Body of pancreas (tissue), 4 donors: ENCODE data around the gene CRTC2.

Source experiments
- POLR2A ChIP-seq, 3 donors: fragments of 450-650 bp; IDR thresholded peaks; one replicate each; pipeline ENCODE4 v1.6.1; 2016; ENCODE audit warnings: antibody characterized with exemption in 3 of 3, mild to moderate bottlenecking in 2 of 3
- TF ChIP-seq, protein P1 (sequence below), 7 experiments: fragments of 450-650 bp in 4 of 7; fragments of 200-600 bp in 3 of 7; sonication (generic) in 3 of 7; IDR thresholded peaks; one replicate each; pipeline ENCODE4 v1.5.1; 2016 to 2019; ENCODE audit warnings: antibody characterized with exemption in 7 of 7

DNA sequence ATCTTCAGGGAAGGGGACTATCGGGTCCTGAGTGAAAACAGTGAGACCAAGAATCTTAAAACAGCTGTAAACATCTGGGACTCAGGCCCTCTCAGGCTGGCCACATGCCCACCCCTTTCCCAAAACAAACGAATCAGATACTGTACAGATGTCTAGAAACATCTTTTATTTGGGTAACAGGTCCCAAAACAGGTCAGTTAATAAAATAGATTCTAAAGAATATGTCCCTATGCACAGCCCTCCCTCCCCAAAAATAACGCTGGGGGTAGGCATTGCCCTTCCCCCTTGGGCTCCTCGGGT, 499 bp upstream of the CRTC2 start:
- TF ChIP-seq, protein P1, sequence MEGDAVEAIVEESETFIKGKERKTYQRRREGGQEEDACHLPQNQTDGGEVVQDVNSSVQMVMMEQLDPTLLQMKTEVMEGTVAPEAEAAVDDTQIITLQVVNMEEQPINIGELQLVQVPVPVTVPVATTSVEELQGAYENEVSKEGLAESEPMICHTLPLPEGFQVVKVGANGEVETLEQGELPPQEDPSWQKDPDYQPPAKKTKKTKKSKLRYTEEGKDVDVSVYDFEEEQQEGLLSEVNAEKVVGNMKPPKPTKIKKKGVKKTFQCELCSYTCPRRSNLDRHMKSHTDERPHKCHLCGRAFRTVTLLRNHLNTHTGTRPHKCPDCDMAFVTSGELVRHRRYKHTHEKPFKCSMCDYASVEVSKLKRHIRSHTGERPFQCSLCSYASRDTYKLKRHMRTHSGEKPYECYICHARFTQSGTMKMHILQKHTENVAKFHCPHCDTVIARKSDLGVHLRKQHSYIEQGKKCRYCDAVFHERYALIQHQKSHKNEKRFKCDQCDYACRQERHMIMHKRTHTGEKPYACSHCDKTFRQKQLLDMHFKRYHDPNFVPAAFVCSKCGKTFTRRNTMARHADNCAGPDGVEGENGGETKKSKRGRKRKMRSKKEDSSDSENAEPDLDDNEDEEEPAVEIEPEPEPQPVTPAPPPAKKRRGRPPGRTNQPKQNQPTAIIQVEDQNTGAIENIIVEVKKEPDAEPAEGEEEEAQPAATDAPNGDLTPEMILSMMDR (IDR thresholded peaks at IDR 0.05) = no peak
- no peak for TF ChIP-seq POLR2A (IDR thresholded peaks at IDR 0.05)
